A549 (cell line): Measurements from ENCODE around the gene ACBD6.

Experiments used
- EHMT2 ChIP-seq: fragments of 200-600 bp; sonication (generic); IDR thresholded peaks from 2 replicates; pipeline ENCODE4 v1.6.1; 2016; ENCODE audit warnings: antibody characterized with exemption, low read depth, mild to moderate bottlenecking, moderate library complexity
- EP300 ChIP-seq, 2 experiments: fragments of >200 bp; sonication (Bioruptor Twin); formaldehyde crosslinking; IDR thresholded peaks; 2 replicates in 1 of 2; 3 replicates in 1 of 2; pipeline ENCODE4 v1.6.1; 2016 to 2017
- ESRRA ChIP-seq: fragments of 150-350 bp; IDR thresholded peaks from 2 replicates; pipeline ENCODE4 v1.6.1; 2014; ENCODE audit warnings: mild to moderate bottlenecking, low read length, borderline replicate concordance
- FOSL2 ChIP-seq, 2 experiments: fragments of 450-650 bp in 1 of 2; fragments of >200 bp in 1 of 2; sonication (Bioruptor Twin) in 1 of 2; formaldehyde crosslinking; IDR thresholded peaks; 2 replicates each; pipeline versions ENCODE4 v1.5.0 to v1.6.1; 2016 to 2020; ENCODE audit warnings: mild to moderate bottlenecking in 1 of 2, moderate library complexity in 1 of 2
- HDAC2 ChIP-seq: fragments of 200-600 bp; sonication (generic); IDR thresholded peaks from 2 replicates; pipeline ENCODE4 v1.6.1; 2016
- JUN ChIP-seq, 2 experiments: fragments of >200 bp; sonication (Bioruptor Twin); formaldehyde crosslinking; IDR thresholded peaks; 2 replicates in 1 of 2; 3 replicates in 1 of 2; pipeline ENCODE4 v1.6.1; 2016 to 2017
- JUNB ChIP-seq: fragments of >200 bp; sonication (Bioruptor Twin); formaldehyde crosslinking; IDR thresholded peaks from 2 replicates; pipeline ENCODE4 v1.6.1; 2016
- NFE2L2 ChIP-seq: fragments of 150-350 bp; conservative IDR thresholded peaks from 2 replicates; pipeline ENCODE4 v1.6.1; 2014; ENCODE audit warnings: low read length
- NR3C1 ChIP-seq: fragments of >200 bp; sonication (Bioruptor Twin); formaldehyde crosslinking; IDR thresholded peaks from 3 replicates; pipeline ENCODE4 v1.6.1; 2017
- POLR2A ChIP-seq: IDR thresholded peaks from 2 replicates; pipeline ENCODE4 v1.6.1; 2012; ENCODE audit warnings: mild to moderate bottlenecking, low read length
- RCOR1 ChIP-seq: fragments of 150-350 bp; IDR thresholded peaks from 2 replicates; pipeline ENCODE4 v1.6.1; 2014; ENCODE audit warnings: antibody characterized with exemption, low read length, low read depth
- TF ChIP-seq, protein P1 (sequence below): fragments of >200 bp; sonication (Bioruptor Twin); formaldehyde crosslinking; IDR thresholded peaks from 3 replicates; pipeline ENCODE4 v1.5.1; 2016
- TF ChIP-seq, protein P2 (sequence below): fragments of 200-600 bp; sonication (generic); IDR thresholded peaks from 2 replicates; pipeline ENCODE4 v1.6.1; 2016; ENCODE audit warnings: antibody characterized with exemption, mild to moderate bottlenecking, moderate library complexity
- TF ChIP-seq, protein P3 (sequence below): fragments of 450-650 bp; IDR thresholded peaks from 2 replicates; pipeline ENCODE4 v1.6.1; 2014; ENCODE audit warnings: antibody characterized with exemption

DNA sequence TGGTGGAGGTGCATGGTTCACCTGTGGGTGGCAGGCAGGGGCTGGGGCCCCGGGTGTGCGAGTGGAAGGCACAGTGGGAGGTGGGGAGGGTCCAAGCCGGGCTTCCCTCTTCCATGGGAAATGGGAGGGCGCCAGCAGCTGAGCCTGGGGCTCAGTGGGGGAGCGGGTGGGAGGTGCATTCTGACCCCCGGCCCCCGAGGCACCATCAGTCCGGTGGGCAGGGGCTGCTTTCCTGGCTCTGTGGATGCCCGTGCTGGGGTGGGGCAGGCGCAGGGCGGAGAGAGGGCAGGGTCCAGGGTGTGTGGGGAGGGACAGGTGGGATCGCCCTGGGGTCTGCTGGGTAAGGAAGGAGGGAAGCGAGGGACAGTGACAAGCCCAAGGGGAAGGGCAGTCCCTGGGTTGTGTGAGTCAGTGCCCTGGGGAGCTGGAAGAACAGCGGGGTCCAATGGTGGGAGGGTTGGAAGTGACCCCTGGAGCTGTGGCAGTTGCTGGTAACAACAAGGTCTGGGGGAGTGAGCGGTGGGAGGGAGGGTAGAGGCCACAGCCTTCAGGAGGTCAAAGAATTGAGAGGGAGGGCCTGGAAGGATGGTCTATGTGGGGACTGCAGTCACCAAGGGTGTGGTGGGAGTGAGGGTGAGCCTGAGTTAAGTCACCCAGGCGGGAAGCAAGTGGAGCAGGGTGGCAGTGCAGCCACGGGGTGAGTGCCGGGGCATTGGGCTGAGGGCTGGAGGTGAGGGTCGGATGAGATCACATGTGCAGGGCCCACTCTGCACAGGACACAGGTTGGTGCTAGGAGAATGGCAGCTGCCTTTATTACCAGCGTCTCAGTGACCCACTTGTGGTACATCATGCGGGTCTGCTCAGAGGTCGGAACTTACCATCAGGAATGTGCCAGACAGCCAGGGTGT lies 242.7 kb downstream of the ACBD6 start:
- TF ChIP-seq, protein P1, sequence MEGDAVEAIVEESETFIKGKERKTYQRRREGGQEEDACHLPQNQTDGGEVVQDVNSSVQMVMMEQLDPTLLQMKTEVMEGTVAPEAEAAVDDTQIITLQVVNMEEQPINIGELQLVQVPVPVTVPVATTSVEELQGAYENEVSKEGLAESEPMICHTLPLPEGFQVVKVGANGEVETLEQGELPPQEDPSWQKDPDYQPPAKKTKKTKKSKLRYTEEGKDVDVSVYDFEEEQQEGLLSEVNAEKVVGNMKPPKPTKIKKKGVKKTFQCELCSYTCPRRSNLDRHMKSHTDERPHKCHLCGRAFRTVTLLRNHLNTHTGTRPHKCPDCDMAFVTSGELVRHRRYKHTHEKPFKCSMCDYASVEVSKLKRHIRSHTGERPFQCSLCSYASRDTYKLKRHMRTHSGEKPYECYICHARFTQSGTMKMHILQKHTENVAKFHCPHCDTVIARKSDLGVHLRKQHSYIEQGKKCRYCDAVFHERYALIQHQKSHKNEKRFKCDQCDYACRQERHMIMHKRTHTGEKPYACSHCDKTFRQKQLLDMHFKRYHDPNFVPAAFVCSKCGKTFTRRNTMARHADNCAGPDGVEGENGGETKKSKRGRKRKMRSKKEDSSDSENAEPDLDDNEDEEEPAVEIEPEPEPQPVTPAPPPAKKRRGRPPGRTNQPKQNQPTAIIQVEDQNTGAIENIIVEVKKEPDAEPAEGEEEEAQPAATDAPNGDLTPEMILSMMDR = no peak
- TF ChIP-seq FOSL2 (IDR thresholded peaks at IDR 0.05) = no peak
- no peak for TF ChIP-seq FOSL2 (CRISPR knock-in tag; IDR thresholded peaks at IDR 0.05)
- TF ChIP-seq, protein P2, sequence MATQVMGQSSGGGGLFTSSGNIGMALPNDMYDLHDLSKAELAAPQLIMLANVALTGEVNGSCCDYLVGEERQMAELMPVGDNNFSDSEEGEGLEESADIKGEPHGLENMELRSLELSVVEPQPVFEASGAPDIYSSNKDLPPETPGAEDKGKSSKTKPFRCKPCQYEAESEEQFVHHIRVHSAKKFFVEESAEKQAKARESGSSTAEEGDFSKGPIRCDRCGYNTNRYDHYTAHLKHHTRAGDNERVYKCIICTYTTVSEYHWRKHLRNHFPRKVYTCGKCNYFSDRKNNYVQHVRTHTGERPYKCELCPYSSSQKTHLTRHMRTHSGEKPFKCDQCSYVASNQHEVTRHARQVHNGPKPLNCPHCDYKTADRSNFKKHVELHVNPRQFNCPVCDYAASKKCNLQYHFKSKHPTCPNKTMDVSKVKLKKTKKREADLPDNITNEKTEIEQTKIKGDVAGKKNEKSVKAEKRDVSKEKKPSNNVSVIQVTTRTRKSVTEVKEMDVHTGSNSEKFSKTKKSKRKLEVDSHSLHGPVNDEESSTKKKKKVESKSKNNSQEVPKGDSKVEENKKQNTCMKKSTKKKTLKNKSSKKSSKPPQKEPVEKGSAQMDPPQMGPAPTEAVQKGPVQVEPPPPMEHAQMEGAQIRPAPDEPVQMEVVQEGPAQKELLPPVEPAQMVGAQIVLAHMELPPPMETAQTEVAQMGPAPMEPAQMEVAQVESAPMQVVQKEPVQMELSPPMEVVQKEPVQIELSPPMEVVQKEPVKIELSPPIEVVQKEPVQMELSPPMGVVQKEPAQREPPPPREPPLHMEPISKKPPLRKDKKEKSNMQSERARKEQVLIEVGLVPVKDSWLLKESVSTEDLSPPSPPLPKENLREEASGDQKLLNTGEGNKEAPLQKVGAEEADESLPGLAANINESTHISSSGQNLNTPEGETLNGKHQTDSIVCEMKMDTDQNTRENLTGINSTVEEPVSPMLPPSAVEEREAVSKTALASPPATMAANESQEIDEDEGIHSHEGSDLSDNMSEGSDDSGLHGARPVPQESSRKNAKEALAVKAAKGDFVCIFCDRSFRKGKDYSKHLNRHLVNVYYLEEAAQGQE = no peak
- TF ChIP-seq POLR2A = no peak
- no peak for TF ChIP-seq NFE2L2
- TF ChIP-seq EHMT2 = no peak
- TF ChIP-seq HDAC2 = no peak
- TF ChIP-seq, protein P3, sequence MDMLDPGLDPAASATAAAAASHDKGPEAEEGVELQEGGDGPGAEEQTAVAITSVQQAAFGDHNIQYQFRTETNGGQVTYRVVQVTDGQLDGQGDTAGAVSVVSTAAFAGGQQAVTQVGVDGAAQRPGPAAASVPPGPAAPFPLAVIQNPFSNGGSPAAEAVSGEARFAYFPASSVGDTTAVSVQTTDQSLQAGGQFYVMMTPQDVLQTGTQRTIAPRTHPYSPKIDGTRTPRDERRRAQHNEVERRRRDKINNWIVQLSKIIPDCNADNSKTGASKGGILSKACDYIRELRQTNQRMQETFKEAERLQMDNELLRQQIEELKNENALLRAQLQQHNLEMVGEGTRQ = no peak
- no peak for TF ChIP-seq JUNB
- TF ChIP-seq NR3C1 = no peak
- no peak for TF ChIP-seq EP300 (IDR thresholded peaks at IDR 0.05)
- TF ChIP-seq JUN (IDR thresholded peaks at IDR 0.05) = no peak
- TF ChIP-seq ESRRA = no peak
- TF ChIP-seq RCOR1 = no peak
